Stimulated activated CD4-positive, alpha-beta T cell treated with anti-CD3 and anti-CD28 coated beads, TNF-alpha, amount 100 ng/mL, for 48 hours (primary cell): ENCODE data around the gene ZNF83.
"Not testable (repeated sequence)": the region's sequence is repeated elsewhere in the genome, so short reads cannot be mapped to it uniquely, and the experiment has no call there.

Source experiments
- DNase-seq, 3 donors: peaks; one replicate each; pipeline ENCODE4 v3.0.0-alpha.2; 2020; ENCODE audit warnings: low read depth in 3 of 3

ZNF83 gene

DNA sequence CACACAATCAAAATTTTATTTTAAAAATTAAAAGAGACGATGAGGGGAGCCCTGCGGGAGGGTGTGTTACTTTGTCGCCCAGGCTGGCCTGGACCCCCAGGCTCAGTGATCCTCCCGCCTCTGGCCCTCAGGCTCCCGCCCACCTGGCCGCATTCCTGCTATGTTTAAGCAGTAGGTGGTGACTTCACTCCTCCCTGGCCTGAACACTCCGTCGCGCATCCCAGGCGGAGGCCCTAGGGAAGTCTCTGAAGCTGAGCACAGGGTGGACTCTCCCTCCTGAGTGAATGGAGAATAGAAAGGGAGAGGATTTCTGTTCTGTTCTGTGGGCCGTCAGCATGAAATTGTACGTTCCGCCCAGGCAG is 68.5 kb downstream of the ZNF83 start:
- not testable (repeated sequence) for DNase-seq

DNA sequence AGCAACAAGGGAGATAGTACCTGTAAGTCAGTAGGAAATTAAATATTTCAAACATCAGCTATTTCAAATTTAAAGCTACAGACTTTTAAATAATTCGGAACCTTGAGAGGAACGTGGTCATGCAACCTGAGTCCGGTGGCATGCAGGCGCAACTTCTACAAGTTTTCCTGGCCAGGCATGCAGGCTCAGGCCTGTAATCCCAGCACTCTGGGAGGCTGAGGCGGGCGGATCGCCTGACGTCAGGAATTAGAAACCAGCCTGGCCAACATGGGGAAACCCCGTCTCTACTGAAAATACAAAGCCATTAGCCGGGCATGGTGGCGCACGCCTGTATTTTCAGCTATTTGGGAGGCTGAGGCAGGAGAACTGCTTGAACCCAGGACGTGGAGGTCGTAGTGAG is 70.2 kb downstream of the ZNF83 start:
- no peak for DNase-seq

DNA sequence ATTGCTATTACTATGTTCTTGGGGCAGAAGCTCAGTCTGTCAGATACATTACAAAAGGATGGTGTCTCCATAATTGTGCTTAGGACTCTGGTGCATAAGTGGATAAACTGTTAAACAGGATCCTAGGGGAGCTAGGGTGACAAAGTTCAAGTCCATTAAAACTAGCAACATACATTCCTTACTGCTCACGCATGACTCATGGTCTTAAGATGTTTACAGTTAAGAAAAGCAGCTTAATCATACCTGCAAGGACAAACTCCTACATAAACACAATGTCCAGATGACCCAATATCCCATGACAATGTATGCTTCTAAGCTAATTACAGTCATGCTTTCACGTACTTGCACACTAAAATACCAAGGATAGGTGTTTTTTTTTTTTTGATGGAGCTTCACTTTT is 71.6 kb downstream of the ZNF83 start:
- DNase-seq, result no peak

DNA sequence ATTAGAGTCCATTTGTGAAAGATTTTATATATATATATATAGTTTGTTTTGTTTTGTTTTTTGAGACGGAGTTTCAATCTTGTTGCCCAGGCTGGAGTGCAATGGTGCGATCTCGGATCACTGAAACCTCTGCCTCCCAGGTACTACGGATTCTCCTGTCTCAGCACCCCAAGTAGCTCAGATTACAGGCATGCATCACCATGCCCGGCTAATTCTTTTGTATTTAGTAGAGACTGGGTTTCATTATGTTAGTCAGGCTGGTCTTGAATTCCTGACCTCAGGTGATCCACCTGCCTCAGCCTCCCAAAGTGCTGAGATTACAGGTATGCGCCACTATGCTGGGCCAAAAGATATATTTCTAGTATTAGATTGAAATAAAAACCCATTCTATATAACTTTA is 72.0 kb downstream of the ZNF83 start:
- DNase-seq, result no peak
